DMS53 treated with DMSO at 0.1 percent for 48 hours (cell line): ENCODE data around the gene NR6A1.

Source experiments
- DNase-seq: peaks from one replicate; lab custom pipeline; 2025; ENCODE audit not compliant: unreplicated experiment; lab: John Stamatoyannopoulos, UW

Gene NR6A1

GRCh38 chr9:124662561-124662960 lies 108.5 kb downstream of the NR6A1 start:
- DNase-seq, result no peak

- DNase-seq, result no peak
These were observed 109.8 kb downstream of the NR6A1 start for GRCh38 chr9:124661271-124661670.

- DNase-seq, result peak; percentile 37
These were observed 110.7 kb downstream of the NR6A1 start for GRCh38 chr9:124660341-124660801.

- DNase-seq, result peak; percentile 75
These were observed 111.9 kb downstream of the NR6A1 start for GRCh38 chr9:124659099-124659659.

- DNase-seq, result peak; percentile 96
These were observed 112.7 kb downstream of the NR6A1 start for GRCh38 chr9:124658165-124659017.

- DNase-seq, result no peak
These were observed 113.6 kb downstream of the NR6A1 start for GRCh38 chr9:124657516-124657915.

GRCh38 chr9:124654431-124654830 lies 116.7 kb downstream of the NR6A1 start:
- no peak for DNase-seq

- DNase-seq, result no peak
These were observed 118.3 kb downstream of the NR6A1 start for GRCh38 chr9:124652615-124653393.

- no peak for DNase-seq
These were observed 118.9 kb downstream of the NR6A1 start for GRCh38 chr9:124652203-124652602.

- DNase-seq, result no peak
These were observed 125.8 kb downstream of the NR6A1 start for GRCh38 chr9:124645274-124645673.

GRCh38 chr9:124639637-124640036 lies 131.5 kb downstream of the NR6A1 start:
- DNase-seq, result no peak

- no peak for DNase-seq
These were observed 135.8 kb downstream of the NR6A1 start for GRCh38 chr9:124635285-124635684.

GRCh38 chr9:124632077-124632621 lies 139.0 kb downstream of the NR6A1 start:
- no peak for DNase-seq

- no peak for DNase-seq
These were observed 139.8 kb downstream of the NR6A1 start for GRCh38 chr9:124631326-124631725.

- DNase-seq, result no peak
These were observed 141.5 kb downstream of the NR6A1 start for GRCh38 chr9:124629600-124629999.

GRCh38 chr9:124628741-124629140 lies 142.4 kb downstream of the NR6A1 start:
- no peak for DNase-seq

GRCh38 chr9:124626276-124626675 lies 144.8 kb downstream of the NR6A1 start:
- DNase-seq, result no peak

GRCh38 chr9:124625087-124625486 lies 146.0 kb downstream of the NR6A1 start:
- DNase-seq, result no peak

GRCh38 chr9:124624735-124624992 lies 146.4 kb downstream of the NR6A1 start:
- no peak for DNase-seq

- DNase-seq, result no peak
These were observed 147.0 kb downstream of the NR6A1 start for GRCh38 chr9:124623966-124624734.

- no peak for DNase-seq
These were observed 148.2 kb downstream of the NR6A1 start for GRCh38 chr9:124622882-124623281.
